ENCODE data around the gene ILDR2.

The ILDR2 gene

GRCh38 chr1:166939741-166940375 lies 35.5 kb downstream of the ILDR2 start:
- TF ChIP-seq, protein P1, sequence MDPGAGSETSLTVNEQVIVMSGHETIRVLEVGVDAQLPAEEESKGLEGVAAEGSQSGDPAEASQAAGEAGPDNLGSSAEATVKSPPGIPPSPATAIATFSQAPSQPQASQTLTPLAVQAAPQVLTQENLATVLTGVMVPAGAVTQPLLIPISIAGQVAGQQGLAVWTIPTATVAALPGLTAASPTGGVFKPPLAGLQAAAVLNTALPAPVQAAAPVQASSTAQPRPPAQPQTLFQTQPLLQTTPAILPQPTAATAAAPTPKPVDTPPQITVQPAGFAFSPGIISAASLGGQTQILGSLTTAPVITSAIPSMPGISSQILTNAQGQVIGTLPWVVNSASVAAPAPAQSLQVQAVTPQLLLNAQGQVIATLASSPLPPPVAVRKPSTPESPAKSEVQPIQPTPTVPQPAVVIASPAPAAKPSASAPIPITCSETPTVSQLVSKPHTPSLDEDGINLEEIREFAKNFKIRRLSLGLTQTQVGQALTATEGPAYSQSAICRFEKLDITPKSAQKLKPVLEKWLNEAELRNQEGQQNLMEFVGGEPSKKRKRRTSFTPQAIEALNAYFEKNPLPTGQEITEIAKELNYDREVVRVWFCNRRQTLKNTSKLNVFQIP (CRISPR knock-in tag; IDR thresholded peaks at IDR 0.05; ENCODE audit: borderline replicate concordance, low read depth), result no peak
- TF ChIP-seq, protein P2, sequence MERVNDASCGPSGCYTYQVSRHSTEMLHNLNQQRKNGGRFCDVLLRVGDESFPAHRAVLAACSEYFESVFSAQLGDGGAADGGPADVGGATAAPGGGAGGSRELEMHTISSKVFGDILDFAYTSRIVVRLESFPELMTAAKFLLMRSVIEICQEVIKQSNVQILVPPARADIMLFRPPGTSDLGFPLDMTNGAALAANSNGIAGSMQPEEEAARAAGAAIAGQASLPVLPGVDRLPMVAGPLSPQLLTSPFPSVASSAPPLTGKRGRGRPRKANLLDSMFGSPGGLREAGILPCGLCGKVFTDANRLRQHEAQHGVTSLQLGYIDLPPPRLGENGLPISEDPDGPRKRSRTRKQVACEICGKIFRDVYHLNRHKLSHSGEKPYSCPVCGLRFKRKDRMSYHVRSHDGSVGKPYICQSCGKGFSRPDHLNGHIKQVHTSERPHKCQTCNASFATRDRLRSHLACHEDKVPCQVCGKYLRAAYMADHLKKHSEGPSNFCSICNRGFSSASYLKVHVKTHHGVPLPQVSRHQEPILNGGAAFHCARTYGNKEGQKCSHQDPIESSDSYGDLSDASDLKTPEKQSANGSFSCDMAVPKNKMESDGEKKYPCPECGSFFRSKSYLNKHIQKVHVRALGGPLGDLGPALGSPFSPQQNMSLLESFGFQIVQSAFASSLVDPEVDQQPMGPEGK (CRISPR knock-in tag; IDR thresholded peaks at IDR 0.05; ENCODE audit: borderline replicate concordance), result no peak
- TF ChIP-seq ISL1 (CRISPR knock-in tag; IDR thresholded peaks at IDR 0.05) (no peak), TCF4 (CRISPR knock-in tag; IDR thresholded peaks at IDR 0.05; ENCODE audit: borderline replicate concordance) (no peak), ARNTL (CRISPR knock-in tag; IDR thresholded peaks at IDR 0.05; ENCODE audit: borderline replicate concordance, low read depth) (no peak), CSRNP3 (CRISPR knock-in tag; IDR thresholded peaks at IDR 0.05) (no peak), PPARA (CRISPR knock-in tag; IDR thresholded peaks at IDR 0.05; ENCODE audit: borderline replicate concordance) (no peak), ZNF565 (CRISPR knock-in tag; conservative IDR thresholded peaks at IDR 0.05; ENCODE audit: low read depth) (no peak)

GRCh38 chr1:166937962-166938361 lies 37.4 kb downstream of the ILDR2 start:
- ATAC-seq, result no peak
- TF ChIP-seq TSHZ2 (CRISPR knock-in tag; IDR thresholded peaks at IDR 0.05) (no peak), ZNF70 (CRISPR knock-in tag; IDR thresholded peaks at IDR 0.05) (no peak), CREB5 (CRISPR knock-in tag; IDR thresholded peaks at IDR 0.05; ENCODE audit: low read depth) (no peak), CSDC2 (CRISPR knock-in tag; IDR thresholded peaks at IDR 0.05) (no peak), TOX (CRISPR knock-in tag; IDR thresholded peaks at IDR 0.05; ENCODE audit: borderline replicate concordance) (no peak), ZFP3 (CRISPR knock-in tag; IDR thresholded peaks at IDR 0.05) (no peak), ZNF8 (CRISPR knock-in tag; IDR thresholded peaks at IDR 0.05) (no peak), ZFP30 (CRISPR knock-in tag; IDR thresholded peaks at IDR 0.05) (no peak), GLIS3 (CRISPR knock-in tag; IDR thresholded peaks at IDR 0.05) (no peak), RARB (CRISPR knock-in tag; IDR thresholded peaks at IDR 0.05) (no peak), ZC3H10 (CRISPR knock-in tag; IDR thresholded peaks at IDR 0.05) (no peak), ISL1 (CRISPR knock-in tag; IDR thresholded peaks at IDR 0.05) (no peak), TCF4 (CRISPR knock-in tag; IDR thresholded peaks at IDR 0.05; ENCODE audit: borderline replicate concordance) (no peak), ZNF565 (CRISPR knock-in tag; conservative IDR thresholded peaks at IDR 0.05; ENCODE audit: low read depth) (no peak)

More at GRCh38 chr1:166939741-166940375, 35.5 kb downstream of the ILDR2 start:
- ATAC-seq, result no peak

DNA sequence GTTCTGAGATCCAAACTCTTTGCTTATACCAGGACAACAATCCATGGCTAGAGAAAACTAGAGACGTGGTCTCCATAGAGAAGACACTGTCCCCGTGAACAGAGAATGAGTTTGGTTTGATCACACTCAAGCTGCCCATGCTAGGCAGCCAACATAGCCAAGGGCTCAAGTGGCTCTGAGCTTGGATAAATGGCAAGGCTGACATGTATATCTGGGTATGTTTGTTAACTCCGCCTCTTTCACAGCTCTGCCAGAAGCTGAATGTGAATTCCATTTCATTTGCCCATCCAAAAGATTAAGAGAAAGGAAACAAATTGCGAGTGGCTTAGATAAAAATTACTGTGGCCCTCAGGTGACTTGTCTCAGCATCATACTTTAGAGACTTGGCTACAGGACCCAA lies 38.0 kb downstream of the ILDR2 start:
- ATAC-seq, result no peak
- TF ChIP-seq GLIS3 (CRISPR knock-in tag; IDR thresholded peaks at IDR 0.05) (no peak), ESRRG (CRISPR knock-in tag; IDR thresholded peaks at IDR 0.05) (no peak), BACH2 (CRISPR knock-in tag; IDR thresholded peaks at IDR 0.05; ENCODE audit: borderline replicate concordance) (no peak), ZNF565 (CRISPR knock-in tag; conservative IDR thresholded peaks at IDR 0.05; ENCODE audit: low read depth) (no peak), ISL1 (CRISPR knock-in tag; IDR thresholded peaks at IDR 0.05) (no peak), CSDC2 (CRISPR knock-in tag; IDR thresholded peaks at IDR 0.05) (no peak), OSR1 (CRISPR knock-in tag; IDR thresholded peaks at IDR 0.05) (no peak), ZNF8 (CRISPR knock-in tag; IDR thresholded peaks at IDR 0.05) (no peak), ZFP30 (CRISPR knock-in tag; IDR thresholded peaks at IDR 0.05) (no peak), PPARA (CRISPR knock-in tag; IDR thresholded peaks at IDR 0.05; ENCODE audit: borderline replicate concordance) (no peak), RARB (CRISPR knock-in tag; IDR thresholded peaks at IDR 0.05) (no peak)
- TF ChIP-seq, protein P2 (CRISPR knock-in tag; IDR thresholded peaks at IDR 0.05; ENCODE audit: borderline replicate concordance), result no peak
- TF ChIP-seq, protein P1 (CRISPR knock-in tag; IDR thresholded peaks at IDR 0.05; ENCODE audit: borderline replicate concordance, low read depth), result no peak
